H1 (cell line): Measurements from ENCODE around the gene EZH1. TPM values are rescaled to one million over a fixed set of nuclear protein-coding genes. Genes with fewer than 3 reads are reported as not detected.

Source experiments
- CTCF ChIA-PET: fragments of 300-600 bp; sonication (Branson Sonifier 250); formaldehyde crosslinking; loops from one replicate; lab custom pipeline; 2021; ENCODE audit not compliant: partially characterized antibody; lab: Charles Lee
- POLR2A ChIA-PET: fragments of 300-600 bp; sonication (Branson Sonifier 250); formaldehyde crosslinking; loops from one replicate; lab custom pipeline; 2021; ENCODE audit warnings: inconsistent platforms; ENCODE audit not compliant: partially characterized antibody; lab: Charles Lee
- DNase-seq, 2 experiments: peaks; one replicate each; pipeline versions ENCODE4 v3.0.0 to v3.0.0-alpha.2; 2010 to 2022; ENCODE audit warnings: low spot score in 2 of 2, low read depth in 1 of 2, mixed read lengths in 1 of 2
- FAIRE-seq: peaks from 2 replicates; lab custom pipeline; 2011; peaks lifted over from hg19 to GRCh38; lab: Jason Lieb, UNC
- H2AFZ ChIP-seq: 2 replicates; pipeline ENCODE4 v1.8.1; 2012; ENCODE audit warnings: low read length, inconsistent platforms
- H2AK5ac ChIP-seq: 2 replicates; pipeline ENCODE4 v1.6.1; 2013; ENCODE audit warnings: low read depth, low read length
- H2BK120ac ChIP-seq: replicated peaks from 2 replicates; pipeline ENCODE3; 2013; ENCODE audit warnings: low read depth, low read length, inconsistent platforms
- H2BK12ac ChIP-seq: 2 replicates; pipeline ENCODE4 v1.6.1; 2013; ENCODE audit warnings: low read depth, low read length
- H2BK15ac ChIP-seq: 2 replicates; pipeline ENCODE4 v1.6.1; 2013; ENCODE audit warnings: low read length
- H2BK20ac ChIP-seq: 2 replicates; pipeline ENCODE4 v1.6.1; 2013; ENCODE audit warnings: low read length
- H2BK5ac ChIP-seq: 2 replicates; pipeline ENCODE4 v1.6.1; 2013; ENCODE audit warnings: low read depth, low read length
- H3K14ac ChIP-seq: 2 replicates; pipeline ENCODE4 v1.6.1; 2013; ENCODE audit warnings: inconsistent platforms; ENCODE audit not compliant: insufficient read length
- H3K18ac ChIP-seq: 2 replicates; pipeline ENCODE4 v1.6.1; 2013; ENCODE audit warnings: low read length; ENCODE audit errors: extremely low read depth
- H3K23ac ChIP-seq: 2 replicates; pipeline ENCODE4 v1.6.1; 2013; ENCODE audit warnings: inconsistent platforms; ENCODE audit not compliant: insufficient read length
- H3K23me2 ChIP-seq: 2 replicates; pipeline ENCODE4 v1.6.1; 2013; ENCODE audit warnings: low read depth, low read length
- H3K27ac ChIP-seq: 2 replicates; pipeline ENCODE4 v1.6.1; 2011; ENCODE audit warnings: low read depth, low read length, inconsistent platforms
- H3K27me3 ChIP-seq, 4 experiments: replicated peaks in 1 of 4; 1 replicate in 1 of 4; 2 replicates in 3 of 4; pipeline versions ENCODE4 v1.6.1 to v1.8.1; 2011 to 2013; ENCODE audit warnings: low read length in 3 of 4, mild to moderate bottlenecking in 3 of 4, inconsistent platforms in 2 of 4, mixed read lengths in 2 of 4, moderate library complexity in 1 of 4; ENCODE audit not compliant: control insufficient read depth in 3 of 4, insufficient read depth in 3 of 4; ENCODE audit errors: extremely low read depth in 1 of 4
- H3K36me3 ChIP-seq, 4 experiments: 2 replicates each; pipeline versions ENCODE4 v1.6.1 to v1.8.1; 2011 to 2013; ENCODE audit warnings: mild to moderate bottlenecking in 4 of 4, low read length in 3 of 4, moderate library complexity in 2 of 4, control low read depth in 1 of 4, inconsistent platforms in 1 of 4; ENCODE audit not compliant: insufficient read depth in 4 of 4, control insufficient read depth in 2 of 4
- H3K4ac ChIP-seq: replicated peaks from 2 replicates; pipeline ENCODE3; 2013; ENCODE audit warnings: low read length, low read depth, mixed read lengths, inconsistent platforms; ENCODE audit not compliant: insufficient read length
- H3K4me1 ChIP-seq, 4 experiments: replicated peaks in 1 of 4; 1 replicate in 1 of 4; 2 replicates in 3 of 4; pipeline versions ENCODE4 v1.6.1 to v1.8.1; 2011 to 2013; ENCODE audit warnings: low read length in 3 of 4, inconsistent platforms in 2 of 4, mixed read lengths in 1 of 4; ENCODE audit not compliant: insufficient read depth in 4 of 4, control insufficient read depth in 3 of 4
- H3K4me2 ChIP-seq, 2 experiments: 2 replicates each; pipeline versions ENCODE4 v1.6.1 to v1.8.1; 2011 to 2013; ENCODE audit warnings: low read depth in 2 of 2, low read length in 2 of 2, control low read depth in 1 of 2, inconsistent platforms in 1 of 2, mild to moderate bottlenecking in 1 of 2; ENCODE audit not compliant: insufficient read depth in 1 of 2
- H3K4me3 ChIP-seq, 4 experiments: fragments of 200-600, 300-600 bp in 1 of 4; sonication (generic), shearing (Covaris generic), sonication (Bioruptor Twin) in 1 of 4; 2 replicates each; pipeline versions ENCODE4 v1.5.1 to v1.8.1; 2011 to 2016; ENCODE audit warnings: low read length in 4 of 4, low read depth in 3 of 4, control low read depth in 2 of 4, inconsistent platforms in 2 of 4, mild to moderate bottlenecking in 2 of 4, mixed read lengths in 1 of 4, moderate library complexity in 1 of 4; ENCODE audit not compliant: insufficient read depth in 2 of 4; ENCODE audit errors: extremely low read depth in 1 of 4
- H3K56ac ChIP-seq: replicated peaks from 2 replicates; pipeline ENCODE3; 2013; ENCODE audit warnings: low read depth, mild to moderate bottlenecking, mixed read lengths, low read length, inconsistent platforms; ENCODE audit not compliant: insufficient read length
- H3K79me1 ChIP-seq: 2 replicates; pipeline ENCODE4 v1.6.1; 2013; ENCODE audit warnings: low read depth, low read length, control low read depth
- H3K79me2 ChIP-seq, 2 experiments: 2 replicates each; pipeline versions ENCODE4 v1.6.1 to v1.8.1; 2012 to 2013; ENCODE audit warnings: low read length in 2 of 2, mild to moderate bottlenecking in 2 of 2, inconsistent platforms in 1 of 2; ENCODE audit not compliant: insufficient read depth in 2 of 2, control insufficient read depth in 1 of 2
- H3K9ac ChIP-seq, 4 experiments: replicated peaks in 1 of 4; 1 replicate in 1 of 4; 2 replicates in 3 of 4; pipeline versions ENCODE4 v1.6.1 to v1.8.1; 2011 to 2013; ENCODE audit warnings: low read depth in 3 of 4, low read length in 3 of 4, control low read depth in 2 of 4, mild to moderate bottlenecking in 2 of 4, moderate library complexity in 2 of 4, inconsistent platforms in 1 of 4; ENCODE audit errors: extremely low read depth in 1 of 4
- H3K9me3 ChIP-seq, 2 experiments: 2 replicates each; pipeline versions ENCODE4 v1.6.1 to v1.8.1; 2012 to 2013; ENCODE audit warnings: mild to moderate bottlenecking in 2 of 2, moderate library complexity in 2 of 2, control low read depth in 1 of 2, inconsistent platforms in 1 of 2, low read depth in 1 of 2, low read length in 1 of 2, mixed read lengths in 1 of 2; ENCODE audit not compliant: insufficient read depth in 2 of 2
- H4K20me1 ChIP-seq, 2 experiments: replicated peaks in 1 of 2; 2 replicates each; pipeline versions ENCODE3 to v1.8.1; 2011 to 2013; ENCODE audit warnings: inconsistent platforms in 2 of 2, low read length in 2 of 2, mild to moderate bottlenecking in 1 of 2; ENCODE audit not compliant: insufficient read depth in 2 of 2, control insufficient read depth in 1 of 2
- H4K5ac ChIP-seq: 2 replicates; pipeline ENCODE4 v1.6.1; 2013; ENCODE audit warnings: low read length, low read depth, mixed read lengths, inconsistent platforms; ENCODE audit not compliant: insufficient read length
- H4K8ac ChIP-seq: 2 replicates; pipeline ENCODE4 v1.8.0; 2013; ENCODE audit warnings: mild to moderate bottlenecking, moderate library complexity, low read length, inconsistent platforms; ENCODE audit not compliant: insufficient read depth; ENCODE audit errors: extremely low read depth
- H4K91ac ChIP-seq: replicated peaks from 2 replicates; pipeline ENCODE3; 2013; ENCODE audit warnings: low read length, mixed read lengths, inconsistent platforms; ENCODE audit not compliant: insufficient read length
- CTBP2 ChIP-seq: IDR thresholded peaks from 2 replicates; pipeline ENCODE4 v1.7.0; 2011; ENCODE audit warnings: borderline replicate concordance, mild to moderate bottlenecking, moderate library complexity, mixed read lengths, low read length; ENCODE audit not compliant: insufficient read depth, insufficient read length
- YY1 ChIP-seq: IDR thresholded peaks from 2 replicates; pipeline ENCODE4 v1.6.1; 2011; ENCODE audit warnings: low read depth, mild to moderate bottlenecking, low read length
- WGBS, 2 experiments: shearing (Covaris generic) in 1 of 2; methylation state at CpG; one replicate each; pipeline versions ENCODE4 v1.1.6 to v1.1.7; 2013 to 2015; ENCODE audit warnings: low lambda C conversion rate in 2 of 2, mixed read lengths in 2 of 2, inconsistent platforms in 1 of 2, low coverage in 1 of 2, missing lambda C conversion rate in 1 of 2; ENCODE audit not compliant: insufficient replicate concordance in 2 of 2, insufficient coverage in 1 of 2, insufficient read length in 1 of 2; ENCODE audit errors: extremely low coverage in 1 of 2, missing lambda C conversion rate in 1 of 2; 5-methylcytosine and 5-hydroxymethylcytosine counted together
- polyA plus RNA-seq, 7 experiments: library from polyadenylated mRNA; depleted of rRNA in 3 of 7; stranded (reverse) in 5 of 7; unstranded in 2 of 7; fragments of >200 nt in 5 of 7; fragments of 200-250 nt in 2 of 7; gene quantifications; 1 replicate in 5 of 7; 2 replicates in 1 of 7; 4 replicates in 1 of 7; pipeline versions ENCODE4 v1.2.1 to v1.2.3, GENCODE V29; 2011 to 2013; ENCODE audit warnings: missing spikeins in 2 of 7, mixed read lengths in 2 of 7
- total RNA-seq: library from RNA; stranded (reverse); fragmentation: NEBNext Ultra II Directional; extraction: Animal tissue kit (Norgen Biotek cat#: 25700); gene quantifications from 2 replicates; pipeline ENCODE4 v1.2.1, GENCODE V29; 2021

The EZH1 gene
- total and polyA plus RNA-seq, 2 of the 8 experiments (the other 6 are each of a cell fraction or from before 2014, with no cell fraction given) = 17.4 to 20.8 TPM

GRCh38 chr17:42678951-42679491 lies 65.8 kb downstream of the EZH1 start:
- Histone ChIP-seq H3K23me2 (peaks cover 38% of the 10 kb centered on the region), H3K18ac (peak overlapping the region; percentile 96), H4K8ac (peak overlapping the region; percentile 81), H3K23ac (no peak overlapping the region), H2BK120ac (no peak overlapping the region), H4K91ac (peak overlapping the region; percentile 99), H3K36me3 (no peaks in the 10 kb centered on the region), H2AFZ (peak overlapping the region; percentile 64; the same call in 1 of the 2 replicates), H2BK15ac (peak overlapping the region; percentile 82; the same call in 1 of the 2 replicates), H3K9me3 (no peaks in the 10 kb centered on the region), H3K4ac (peak overlapping the region; percentile 46), H3K56ac (peak overlapping the region; percentile 19), H3K27me3 (peaks cover 0 to 37% (median 27%) of the 10 kb centered on the region in 4 experiments; a peak in 5 of 7 replicates), H3K9ac (no peak overlapping the region; a peak in 1 of 7 replicates), H3K79me2 (no peaks in the 10 kb centered on the region), H2BK12ac (0 out of 2 replicates have a peak overlapping the region, but pooled peaks have one; percentile 99), H4K20me1 (peaks cover 3 to 14% of the 10 kb centered on the region in 2 experiments), H2BK20ac (no peak overlapping the region), H3K14ac (no peak overlapping the region), H3K4me2 (peak overlapping the region; percentile 58 to 83), H3K79me1 (no peaks in the 10 kb centered on the region), H4K5ac (peak overlapping the region; percentile 80), H2BK5ac (peak overlapping the region; percentile 93; the same call in 1 of the 2 replicates), H3K4me3 (peak overlapping the region; percentile 44 to 69 (median 62)), H2AK5ac (no peak overlapping the region), H3K4me1 (peaks cover 0 to 42% (median 36%) of the 10 kb centered on the region in 4 experiments; a peak in 6 of 7 replicates), H3K27ac (peak overlapping the region; percentile 56; the same call in 1 of the 2 replicates)
- DNase-seq = no peak
- TF ChIP-seq YY1 = peak; percentile 83; the same call in 1 of the 2 replicates
- no peak for TF ChIP-seq CTBP2
- POLR2A ChIA-PET = interaction anchor here (0.6 to 14.0 kb wide), 19 partner anchors 14 to 689 kb away, joined by 3 to 239 read pairs (median 4); partner anchors contain the start of genes BECN1, COASY, DNAJC7 and MLX
- CTCF ChIA-PET = interaction anchor here (0.6 to 4.4 kb wide), 14 partner anchors 10 to 130 kb away, joined by 3 to 56 read pairs (median 4); partner anchors contain the start of genes PSMC3IP and TUBG2
- 13% methylated on average over 7 of the region's 18 CpGs; no CpG with 5 or more reads in 1 of the 2 experiments for WGBS, 2 experiments
- FAIRE-seq = no peak
